Mammary microvascular endothelial cell (primary cell): ENCODE results near the gene GPR15. TPM values are rescaled to one million over a fixed set of nuclear protein-coding genes. Genes with fewer than 3 reads are reported as not detected.

Experiments
- total RNA-seq: library from RNA; depleted of rRNA; stranded (reverse); fragments of >200 nt; gene quantifications from 2 replicates; pipeline ENCODE4 v1.2.3, GENCODE V29; 2015

GPR15 gene
- not detected in 2 replicates for total RNA-seq

DNA sequence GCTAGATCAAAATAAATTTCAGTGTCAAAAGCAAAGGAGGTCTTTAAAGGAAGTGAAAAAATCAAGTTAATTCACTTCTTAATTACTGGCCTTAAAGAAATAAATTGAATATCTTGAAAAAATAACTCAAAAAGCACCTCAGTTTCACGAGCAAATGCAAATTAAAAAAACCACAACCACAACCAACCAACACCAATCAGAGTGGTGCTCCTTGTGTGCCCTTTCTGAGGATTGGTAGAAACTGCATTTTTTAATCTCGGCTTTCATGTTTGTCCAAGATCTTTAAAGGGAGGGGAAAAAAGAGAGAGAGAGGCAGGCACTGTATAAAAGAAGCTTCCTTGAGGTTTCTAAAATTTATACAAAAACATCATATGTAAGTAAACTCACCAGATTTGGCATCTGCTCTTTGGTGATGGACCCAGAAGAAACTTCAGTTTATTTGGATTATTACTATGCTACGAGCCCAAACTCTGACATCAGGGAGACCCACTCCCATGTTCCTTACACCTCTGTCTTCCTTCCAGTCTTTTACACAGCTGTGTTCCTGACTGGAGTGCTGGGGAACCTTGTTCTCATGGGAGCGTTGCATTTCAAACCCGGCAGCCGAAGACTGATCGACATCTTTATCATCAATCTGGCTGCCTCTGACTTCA is at the start of gene GPR15:
Gene GPR15 (plus strand): TSS at position 357 of the 653 bp plus-strand sequence. CDS start 56 bp downstream, at position 413.

DNA sequence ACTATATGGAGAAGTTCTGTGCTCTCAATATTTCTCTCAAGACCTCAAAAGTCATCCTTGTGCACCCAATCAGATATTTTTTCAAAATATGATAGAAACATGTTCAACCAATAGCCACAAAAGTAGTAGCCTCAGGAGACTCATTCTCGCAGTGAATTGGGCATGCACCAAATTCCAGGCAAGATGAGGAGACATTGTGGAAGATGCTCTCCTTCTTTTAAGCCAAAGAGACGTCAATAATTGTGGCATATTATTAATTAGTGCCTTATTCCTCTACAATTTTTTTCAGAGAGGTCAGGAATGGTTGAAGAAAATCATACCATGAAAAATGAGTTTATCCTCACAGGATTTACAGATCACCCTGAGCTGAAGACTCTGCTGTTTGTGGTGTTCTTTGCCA is 34.4 kb upstream of the GPR15 start, which contains the start of gene OR5K2:
Gene OR5K2 (plus strand): TSS at position 301 of the 400 bp plus-strand sequence. CDS start 0 bp downstream, at position 301.

DNA sequence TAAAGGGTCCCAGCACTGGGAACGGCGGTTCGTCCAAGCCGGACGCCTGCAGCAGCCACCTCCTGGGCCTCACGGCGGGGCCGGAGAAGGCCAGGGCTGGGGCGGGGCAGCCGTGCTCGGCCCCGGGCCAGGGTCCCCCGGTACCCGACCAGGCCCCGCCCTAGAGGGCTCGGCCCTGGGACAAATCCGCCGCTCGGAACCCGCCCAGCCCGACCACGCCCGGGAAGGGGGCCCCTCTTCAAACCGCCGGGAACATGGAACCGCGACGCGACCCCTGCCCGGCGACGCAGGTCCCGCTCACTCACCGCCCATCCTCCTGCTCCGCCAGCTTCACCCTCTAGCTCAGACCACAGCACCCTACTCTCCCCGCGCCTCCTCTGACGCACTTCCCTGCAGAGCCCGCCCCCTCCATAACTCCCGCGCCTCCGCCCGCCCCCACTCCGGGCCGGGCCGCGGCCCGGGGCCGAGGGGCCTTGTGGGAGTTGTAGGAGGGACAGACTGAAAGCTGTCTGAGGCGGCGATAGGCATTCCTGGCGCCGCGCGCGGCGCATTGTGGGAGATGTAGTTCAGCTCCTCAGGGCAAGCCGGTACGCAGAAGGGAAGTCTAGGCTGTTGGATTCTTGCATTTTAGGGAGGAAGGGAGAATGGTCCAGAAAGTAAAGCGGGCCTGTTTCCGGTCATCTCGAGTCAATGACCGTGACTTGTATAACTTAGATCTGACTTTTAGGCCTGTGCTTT is 9.1 kb upstream of the GPR15 start, which contains the start of gene CLDND1:
Gene CLDND1 (minus strand): TSS at position 359 of the 738 bp plus-strand sequence. CDS start 1,478 bp downstream, outside the sequence.

Other genes starting within 250 kb of the GPR15 start
- not detected in 2 replicates for gene OR5H2, start 249.5 kb upstream of the GPR15 start, total RNA-seq
- not detected in 2 replicates for gene OR5K4, start 178.1 kb upstream of the GPR15 start, total RNA-seq
- not detected in 2 replicates for gene OR5K3, start 141.3 kb upstream of the GPR15 start, total RNA-seq
- gene OR5K1, start 68.8 kb upstream of the GPR15 start, total RNA-seq: not detected in 2 replicates
- gene OR5K2, start 34.3 kb upstream of the GPR15 start, total RNA-seq: not detected in 2 replicates
- gene CLDND1, start 9.1 kb upstream of the GPR15 start, total RNA-seq: 90.1 and 108 TPM in 2 replicates
- 30.5 and 35.5 TPM in 2 replicates for gene CPOX, start 61.6 kb downstream of the GPR15 start, total RNA-seq
- gene ST3GAL6, start 231.4 kb downstream of the GPR15 start, total RNA-seq: 25.0 and 28.8 TPM in 2 replicates